Esophagus squamous epithelium (tissue), 5 donors: Measurements from ENCODE around the gene MAGI1. TPM values are rescaled to one million over a fixed set of nuclear protein-coding genes. Genes with fewer than 3 reads are reported as not detected.
A peak's percentile ranks its signal among the peaks of the same experiment; 100 is the strongest.

Experiments used
- DNase-seq: peaks from one replicate; lab custom pipeline; 2025; lab: John Stamatoyannopoulos, UW
- H3K27ac ChIP-seq, 4 donors: fragments of 200-600 bp; sonication (generic); one replicate each; pipeline ENCODE4 v1.5.1; 2016 to 2019; ENCODE audit warnings: mild to moderate bottlenecking in 1 of 4
- H3K27me3 ChIP-seq, 4 donors: fragments of 200-600 bp; sonication (generic); 1 replicate in 3 of 4; 2 replicates in 1 of 4; pipeline versions ENCODE4 v1.5.1 to v1.6.0; 2017 to 2021; ENCODE audit warnings: antibody characterized with exemption in 1 of 4
- H3K36me3 ChIP-seq, 3 donors: fragments of 200-600 bp; sonication (generic); one replicate each; pipeline ENCODE4 v1.5.1; 2016 to 2019
- H3K4me1 ChIP-seq, 3 donors: fragments of 200-600 bp; sonication (generic); one replicate each; pipeline ENCODE4 v1.5.1; 2017 to 2019
- H3K4me3 ChIP-seq, 4 donors: fragments of 200-600 bp; sonication (generic); 1 replicate in 3 of 4; 2 replicates in 1 of 4; pipeline ENCODE4 v1.5.1; 2016 to 2019; ENCODE audit warnings: mild to moderate bottlenecking in 2 of 4, moderate library complexity in 1 of 4
- H3K9me3 ChIP-seq, 3 donors: fragments of 200-600 bp; sonication (generic); one replicate each; pipeline ENCODE4 v1.5.1; 2016 to 2019
- CTCF ChIP-seq, 6 experiments: fragments of 450-650 bp in 4 of 6; fragments of 200-600 bp in 2 of 6; sonication (generic) in 2 of 6; IDR thresholded peaks; one replicate each; pipeline ENCODE4 v1.5.1; 2016 to 2019; ENCODE audit warnings: antibody characterized with exemption in 6 of 6, mild to moderate bottlenecking in 4 of 6, moderate library complexity in 4 of 6
- POLR2A ChIP-seq, 4 donors: fragments of 450-650 bp; IDR thresholded peaks; one replicate each; pipeline ENCODE4 v1.6.1; 2017; ENCODE audit warnings: antibody characterized with exemption in 4 of 4, mild to moderate bottlenecking in 4 of 4, moderate library complexity in 3 of 4
- WGBS, 2 donors: methylation state at CpG; one replicate each; pipeline ENCODE4 v1.1.5; 2018; 5-methylcytosine and 5-hydroxymethylcytosine counted together
- intact Hi-C: fragments of 100-400 bp; cut with DNase I; formaldehyde crosslinking; loops from one replicate; pipeline ENCODE4 v1.15.0; 2022
- total RNA-seq, 4 donors: library from RNA; depleted of rRNA; stranded (reverse); fragments of >200 nt; gene quantifications; one replicate each; pipeline ENCODE4 v1.1.0, GENCODE V29; 2016
- donor health status: DM: yes; HTN: yes; CAD: no.

Gene MAGI1
- total RNA-seq, 4 donors from 2014 or later: 12.0 to 28.2 (median 21.1) TPM

GRCh38 chr3:65484964-65485363, 553.8 kb downstream of the MAGI1 start:
- H3K27ac ChIP-seq: peak overlapping the region in 3 of 4 donors; percentile 35 to 66 (median 65)
- 32 to 35% methylated on average over 3 of the region's 3 CpGs for WGBS, 2 donors
- intact Hi-C loops: no loop called here
- no peak for DNase-seq
- H3K9me3 ChIP-seq: no peaks in the 10 kb centered on the region
- no peaks in the 10 kb centered on the region for H3K36me3 ChIP-seq
- no peak for TF ChIP-seq POLR2A (IDR thresholded peaks at IDR 0.05)
- TF ChIP-seq CTCF (IDR thresholded peaks at IDR 0.05): no peak
- H3K4me1 ChIP-seq: peaks cover 25 to 66% (median 37%) of the 10 kb centered on the region in 3 donors
- H3K27me3 ChIP-seq: no peaks in the 10 kb centered on the region
- no peak overlapping the region for H3K4me3 ChIP-seq

GRCh38 chr3:65483480-65483879, 555.2 kb downstream of the MAGI1 start:
- no peak overlapping the region for H3K4me3 ChIP-seq
- TF ChIP-seq CTCF (IDR thresholded peaks at IDR 0.05): no peak
- TF ChIP-seq POLR2A (IDR thresholded peaks at IDR 0.05): no peak
- H3K27ac ChIP-seq: peak overlapping the region in 3 of 4 donors; percentile 35 to 66 (median 65)
- H3K4me1 ChIP-seq: peaks cover 25 to 66% (median 37%) of the 10 kb centered on the region in 3 donors
- no peak for DNase-seq
- intact Hi-C loops: no loop called here
- H3K9me3 ChIP-seq: no peaks in the 10 kb centered on the region
- 10 to 16% methylated on average over 6 of the region's 6 CpGs for WGBS, 2 donors
- H3K36me3 ChIP-seq: no peaks in the 10 kb centered on the region
- no peaks in the 10 kb centered on the region for H3K27me3 ChIP-seq

GRCh38 chr3:65483011-65483410, 555.7 kb downstream of the MAGI1 start:
- H3K36me3 ChIP-seq: no peaks in the 10 kb centered on the region
- intact Hi-C loops: no loop called here
- no peak for DNase-seq
- H3K27me3 ChIP-seq: no peaks in the 10 kb centered on the region
- H3K4me3 ChIP-seq: no peak overlapping the region
- H3K9me3 ChIP-seq: no peaks in the 10 kb centered on the region
- WGBS, 2 donors: 18 to 32% methylated on average over 2 of the region's 2 CpGs
- no peak overlapping the region for H3K27ac ChIP-seq
- TF ChIP-seq CTCF (IDR thresholded peaks at IDR 0.05) (no peak), POLR2A (IDR thresholded peaks at IDR 0.05) (no peak)
- H3K4me1 ChIP-seq: peaks cover 25 to 62% (median 37%) of the 10 kb centered on the region in 3 donors

DNA sequence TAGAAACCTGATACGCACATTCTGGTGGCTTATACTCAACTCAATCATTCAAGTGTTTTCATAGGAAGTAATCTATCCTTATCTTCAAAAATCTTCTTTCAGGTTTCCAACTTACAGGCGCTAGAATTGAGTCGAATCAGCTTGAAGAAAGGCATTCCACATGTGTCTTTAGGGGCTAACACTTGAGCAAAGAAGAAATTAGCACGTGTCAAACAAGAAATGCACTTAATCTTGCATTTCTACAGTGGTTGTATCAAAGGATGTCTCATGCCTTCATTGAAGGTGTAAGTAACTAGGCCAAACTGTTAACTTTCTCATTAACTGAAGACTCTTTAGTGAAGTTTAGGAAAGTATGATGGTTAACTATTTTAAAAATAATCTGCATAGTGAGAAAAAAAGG, 557.6 kb downstream of the MAGI1 start:
- Histone ChIP-seq H3K36me3 (no peaks in the 10 kb centered on the region), H3K9me3 (no peaks in the 10 kb centered on the region), H3K4me3 (no peak overlapping the region), H3K4me1 (peaks cover 25 to 43% (median 32%) of the 10 kb centered on the region in 3 donors), H3K27me3 (no peaks in the 10 kb centered on the region), H3K27ac (no peak overlapping the region)
- intact Hi-C loops: no loop called here
- no peak for TF ChIP-seq CTCF (IDR thresholded peaks at IDR 0.05)
- no peak for TF ChIP-seq POLR2A (IDR thresholded peaks at IDR 0.05)
- 75 to 88% methylated on average over 4 of the region's 4 CpGs for WGBS, 2 donors
- no peak for DNase-seq

DNA sequence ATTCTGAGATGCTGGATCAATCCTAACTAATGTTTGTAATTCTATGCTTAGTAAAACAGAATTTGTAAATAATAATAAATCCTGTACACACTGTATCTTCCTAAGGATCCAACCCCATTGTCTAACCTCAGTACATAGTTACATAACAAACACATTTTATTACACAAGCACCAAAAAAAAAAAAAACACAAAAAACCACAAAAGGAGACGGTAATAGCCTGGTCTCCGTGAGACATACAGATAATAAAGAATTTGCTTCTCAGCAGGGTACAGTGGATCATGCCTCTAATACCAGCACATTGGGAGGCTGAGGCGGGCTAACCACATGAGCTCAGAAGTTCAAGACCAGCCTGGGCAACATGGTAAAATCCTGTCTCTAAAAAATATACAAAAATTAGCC, 558.7 kb downstream of the MAGI1 start:
- H3K4me1 ChIP-seq: peaks cover 17 to 32% (median 22%) of the 10 kb centered on the region in 3 donors
- TF ChIP-seq CTCF (IDR thresholded peaks at IDR 0.05) (no peak), POLR2A (IDR thresholded peaks at IDR 0.05) (no peak)
- H3K36me3 ChIP-seq: peaks cover 0 to 7% (median 0%) of the 10 kb centered on the region in 3 donors
- H3K4me3 ChIP-seq: no peak overlapping the region
- DNase-seq: no peak
- 77 to 82% methylated on average over 3 of the region's 3 CpGs for WGBS, 2 donors
- H3K27ac ChIP-seq: no peak overlapping the region
- H3K27me3 ChIP-seq: no peaks in the 10 kb centered on the region
- intact Hi-C loops: no loop called here
- no peaks in the 10 kb centered on the region for H3K9me3 ChIP-seq
